ENCODE measurements around the gene USP6NL.

DNA sequence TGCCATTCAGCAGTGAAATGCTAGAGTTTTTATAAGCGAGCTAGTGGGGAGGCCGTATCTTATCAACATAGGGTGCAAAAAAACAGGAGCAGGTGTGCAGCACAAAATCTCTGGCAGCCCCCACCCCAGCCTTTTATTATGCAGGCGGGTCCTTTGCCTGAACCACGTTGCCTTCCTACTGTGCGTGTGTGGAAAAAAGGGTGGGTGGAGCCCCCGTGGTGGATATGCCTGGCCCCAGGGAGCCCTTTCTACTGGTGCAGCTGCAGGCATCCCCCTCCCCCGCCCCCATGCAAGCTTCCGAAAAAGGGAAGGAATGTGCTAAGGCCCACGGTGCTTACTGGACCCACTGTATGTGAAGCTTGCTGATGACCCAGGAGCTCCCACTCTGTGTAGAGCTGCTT is 175.9 kb downstream of the USP6NL start:
- TF ChIP-seq, protein P1, sequence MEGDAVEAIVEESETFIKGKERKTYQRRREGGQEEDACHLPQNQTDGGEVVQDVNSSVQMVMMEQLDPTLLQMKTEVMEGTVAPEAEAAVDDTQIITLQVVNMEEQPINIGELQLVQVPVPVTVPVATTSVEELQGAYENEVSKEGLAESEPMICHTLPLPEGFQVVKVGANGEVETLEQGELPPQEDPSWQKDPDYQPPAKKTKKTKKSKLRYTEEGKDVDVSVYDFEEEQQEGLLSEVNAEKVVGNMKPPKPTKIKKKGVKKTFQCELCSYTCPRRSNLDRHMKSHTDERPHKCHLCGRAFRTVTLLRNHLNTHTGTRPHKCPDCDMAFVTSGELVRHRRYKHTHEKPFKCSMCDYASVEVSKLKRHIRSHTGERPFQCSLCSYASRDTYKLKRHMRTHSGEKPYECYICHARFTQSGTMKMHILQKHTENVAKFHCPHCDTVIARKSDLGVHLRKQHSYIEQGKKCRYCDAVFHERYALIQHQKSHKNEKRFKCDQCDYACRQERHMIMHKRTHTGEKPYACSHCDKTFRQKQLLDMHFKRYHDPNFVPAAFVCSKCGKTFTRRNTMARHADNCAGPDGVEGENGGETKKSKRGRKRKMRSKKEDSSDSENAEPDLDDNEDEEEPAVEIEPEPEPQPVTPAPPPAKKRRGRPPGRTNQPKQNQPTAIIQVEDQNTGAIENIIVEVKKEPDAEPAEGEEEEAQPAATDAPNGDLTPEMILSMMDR (optimal IDR thresholded peaks at IDR 0.05 in 1 of 3, IDR thresholded peaks at IDR 0.05 in 1 of 3, conservative IDR thresholded peaks at IDR 0.05 in 1 of 3; ENCODE audit: extremely low read depth in 1 of 3, insufficient read depth in 2 of 3, low read length in 3 of 3) = no peak
- no peak for TF ChIP-seq EZH2 (IDR thresholded peaks at IDR 0.05; ENCODE audit: low read length)
